C4-2B (cell line): ENCODE data around the gene KLK3.
A peak's percentile ranks its signal among the peaks of the same experiment; 100 is the strongest.

Source experiments
- ZFX ChIP-seq: fragments of 450-650 bp; IDR thresholded peaks from 2 replicates; pipeline ENCODE4 v1.6.1; 2017
- TF ChIP-seq, protein P1 (sequence below): fragments of 450-650 bp; conservative IDR thresholded peaks from 2 replicates; pipeline ENCODE4 v1.5.1; 2017; ENCODE audit warnings: mild to moderate bottlenecking

GRCh38 chr19:50857366-50857765 is 2.7 kb downstream of the KLK3 start:
- TF ChIP-seq, protein P1, sequence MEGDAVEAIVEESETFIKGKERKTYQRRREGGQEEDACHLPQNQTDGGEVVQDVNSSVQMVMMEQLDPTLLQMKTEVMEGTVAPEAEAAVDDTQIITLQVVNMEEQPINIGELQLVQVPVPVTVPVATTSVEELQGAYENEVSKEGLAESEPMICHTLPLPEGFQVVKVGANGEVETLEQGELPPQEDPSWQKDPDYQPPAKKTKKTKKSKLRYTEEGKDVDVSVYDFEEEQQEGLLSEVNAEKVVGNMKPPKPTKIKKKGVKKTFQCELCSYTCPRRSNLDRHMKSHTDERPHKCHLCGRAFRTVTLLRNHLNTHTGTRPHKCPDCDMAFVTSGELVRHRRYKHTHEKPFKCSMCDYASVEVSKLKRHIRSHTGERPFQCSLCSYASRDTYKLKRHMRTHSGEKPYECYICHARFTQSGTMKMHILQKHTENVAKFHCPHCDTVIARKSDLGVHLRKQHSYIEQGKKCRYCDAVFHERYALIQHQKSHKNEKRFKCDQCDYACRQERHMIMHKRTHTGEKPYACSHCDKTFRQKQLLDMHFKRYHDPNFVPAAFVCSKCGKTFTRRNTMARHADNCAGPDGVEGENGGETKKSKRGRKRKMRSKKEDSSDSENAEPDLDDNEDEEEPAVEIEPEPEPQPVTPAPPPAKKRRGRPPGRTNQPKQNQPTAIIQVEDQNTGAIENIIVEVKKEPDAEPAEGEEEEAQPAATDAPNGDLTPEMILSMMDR: no peak
- TF ChIP-seq ZFX: peak; percentile 28
